Natural killer cell (primary cell): ENCODE results near the gene KLHL6. TPM values are rescaled to one million over a fixed set of nuclear protein-coding genes. Genes with fewer than 3 reads are reported as not detected.
A peak's percentile ranks its signal among the peaks of the same experiment; 100 is the strongest.

Experiments
- ATAC-seq, 3 donors: fragments of 150-1000 bp in 2 of 3; fragments of 200-7000 bp in 1 of 3; cut with Tn5 transposase; 1 replicate in 1 of 3; 2 replicates in 2 of 3; pipeline ENCODE4 v1.10.0; 2021; ENCODE audit warnings: mild to moderate bottlenecking in 2 of 3, moderate library complexity in 2 of 3
- DNase-seq, 2 donors: peaks; one replicate each; pipeline versions ENCODE4 v3.0.0 to v3.0.0-alpha.2; 2013 to 2021; ENCODE audit warnings: mixed read lengths in 1 of 2
- H3K27ac ChIP-seq: one replicate; pipeline ENCODE4 v1.5.1; 2013; ENCODE audit warnings: mild to moderate bottlenecking, low read length
- H3K27me3 ChIP-seq: one replicate; pipeline ENCODE4 v1.6.1; 2013; ENCODE audit warnings: low read length; ENCODE audit not compliant: control insufficient read depth, insufficient read depth
- H3K36me3 ChIP-seq: one replicate; pipeline ENCODE4 v1.6.1; 2013; ENCODE audit warnings: low read length; ENCODE audit not compliant: control insufficient read depth, insufficient read depth
- H3K4me1 ChIP-seq: one replicate; pipeline ENCODE4 v1.6.1; 2013; ENCODE audit warnings: low read length; ENCODE audit not compliant: control insufficient read depth, insufficient read depth
- H3K4me3 ChIP-seq: one replicate; pipeline ENCODE4 v1.5.1; 2013; ENCODE audit warnings: low read length
- H3K9me3 ChIP-seq: one replicate; pipeline ENCODE4 v1.6.1; 2013; ENCODE audit warnings: low read length; ENCODE audit not compliant: control insufficient read depth, insufficient read depth
- H3K27ac Mint-ChIP-seq, 2 donors: one replicate each; pipeline ENCODE4 v1.8.0; 2022; ENCODE audit warnings: mild to moderate bottlenecking in 2 of 2, mixed read lengths in 2 of 2, moderate library complexity in 1 of 2
- H3K27me3 Mint-ChIP-seq, 2 donors: one replicate each; pipeline ENCODE4 v1.8.0; 2022; ENCODE audit warnings: low read depth in 2 of 2, mixed read lengths in 2 of 2
- H3K36me3 Mint-ChIP-seq: one replicate; pipeline ENCODE4 v1.8.0; 2022; ENCODE audit warnings: mixed read lengths
- H3K4me1 Mint-ChIP-seq, 2 donors: one replicate each; pipeline ENCODE4 v1.8.0; 2022; ENCODE audit warnings: mixed read lengths in 2 of 2
- H3K4me3 Mint-ChIP-seq: one replicate; pipeline ENCODE4 v1.8.0; 2022; ENCODE audit warnings: mild to moderate bottlenecking, moderate library complexity, mixed read lengths
- H3K9me3 Mint-ChIP-seq, 2 donors: one replicate each; pipeline ENCODE4 v1.8.0; 2022; ENCODE audit warnings: mixed read lengths in 2 of 2
- WGBS: methylation state at CpG from one replicate; pipeline ENCODE4 v1.1.7; 2013; ENCODE audit warnings: missing lambda C conversion rate; ENCODE audit not compliant: insufficient coverage; 5-methylcytosine and 5-hydroxymethylcytosine counted together
- intact Hi-C: fragments of 100-400 bp; cut with micrococcal nuclease; formaldehyde crosslinking; loops from one replicate; pipeline ENCODE4 v1.14.2; 2022
- total RNA-seq, 4 donors: library from RNA; stranded (reverse); fragments of 120-200 nt in 1 of 4; gene quantifications; one replicate each; pipeline versions ENCODE4 v1.2.3 to v1.2.4, GENCODE V29; 2013 to 2022
- TF ChIP-seq, protein P1 (sequence below): fragments of 200-600 bp; IDR thresholded peaks from one replicate; pipeline ENCODE4 v1.8.0; 2022; ENCODE audit warnings: antibody characterized with exemption

The KLHL6 gene
- total RNA-seq, 3 donors from 2014 or later (not counting 1 experiment from before 2014, with no cell fraction given): 10.9 to 17.3 (median 13.6) TPM

DNA sequence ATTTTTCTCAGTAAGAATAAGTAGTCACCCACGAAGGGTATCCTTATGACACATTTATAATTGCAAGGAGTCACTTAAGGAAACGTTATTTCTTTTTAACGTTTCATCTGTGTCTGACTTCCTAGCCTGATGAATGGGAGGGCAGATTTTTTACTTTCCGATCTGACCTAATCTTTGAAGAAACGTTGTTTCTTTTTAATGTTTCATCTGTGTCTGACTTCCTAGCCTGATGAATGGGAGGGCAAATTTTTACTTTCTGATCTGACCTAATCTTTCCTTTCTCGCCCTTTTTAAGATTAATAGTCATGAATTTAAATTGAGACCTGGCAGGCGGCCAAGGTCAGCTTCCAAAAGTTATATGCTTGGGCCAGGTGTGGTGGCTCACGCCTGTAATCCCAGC, 3.0 kb upstream of the KLHL6 start:
- H3K27ac Mint-ChIP-seq: no peak overlapping the region

GRCh38 chr3:183556722-183557121, 1.2 kb upstream of the KLHL6 start:
- no peak overlapping the region for H3K4me3 ChIP-seq
- Mint-ChIP-seq H3K36me3 (no peaks in the 10 kb centered on the region), H3K4me3 (peak overlapping the region; percentile 40), H3K27me3 (no peaks in the 10 kb centered on the region), H3K4me1 (peaks cover 40 to 44% of the 10 kb centered on the region in 2 donors), H3K27ac (peak overlapping the region; percentile 97 to 99), H3K9me3 (no peaks in the 10 kb centered on the region)
- no peaks in the 10 kb centered on the region for H3K9me3 ChIP-seq
- DNase-seq (no peak), ATAC-seq (no peak)
- WGBS: 91% methylated on average over 5 of the region's 5 CpGs
- TF ChIP-seq, protein P1, sequence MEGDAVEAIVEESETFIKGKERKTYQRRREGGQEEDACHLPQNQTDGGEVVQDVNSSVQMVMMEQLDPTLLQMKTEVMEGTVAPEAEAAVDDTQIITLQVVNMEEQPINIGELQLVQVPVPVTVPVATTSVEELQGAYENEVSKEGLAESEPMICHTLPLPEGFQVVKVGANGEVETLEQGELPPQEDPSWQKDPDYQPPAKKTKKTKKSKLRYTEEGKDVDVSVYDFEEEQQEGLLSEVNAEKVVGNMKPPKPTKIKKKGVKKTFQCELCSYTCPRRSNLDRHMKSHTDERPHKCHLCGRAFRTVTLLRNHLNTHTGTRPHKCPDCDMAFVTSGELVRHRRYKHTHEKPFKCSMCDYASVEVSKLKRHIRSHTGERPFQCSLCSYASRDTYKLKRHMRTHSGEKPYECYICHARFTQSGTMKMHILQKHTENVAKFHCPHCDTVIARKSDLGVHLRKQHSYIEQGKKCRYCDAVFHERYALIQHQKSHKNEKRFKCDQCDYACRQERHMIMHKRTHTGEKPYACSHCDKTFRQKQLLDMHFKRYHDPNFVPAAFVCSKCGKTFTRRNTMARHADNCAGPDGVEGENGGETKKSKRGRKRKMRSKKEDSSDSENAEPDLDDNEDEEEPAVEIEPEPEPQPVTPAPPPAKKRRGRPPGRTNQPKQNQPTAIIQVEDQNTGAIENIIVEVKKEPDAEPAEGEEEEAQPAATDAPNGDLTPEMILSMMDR: no peak
- H3K27me3 ChIP-seq: no peaks in the 10 kb centered on the region
- no peak overlapping the region for H3K27ac ChIP-seq
- H3K4me1 ChIP-seq: peaks cover 36% of the 10 kb centered on the region
- intact Hi-C loops: loop anchor here (10.0 kb wide), 1 partner anchor 272 kb away; no protein-coding TSS in a partner anchor
- no peaks in the 10 kb centered on the region for H3K36me3 ChIP-seq

More for the DNA sequence above, 3.0 kb upstream of the KLHL6 start:
- no peak overlapping the region for H3K27ac ChIP-seq
- TF ChIP-seq, protein P1: no peak
- H3K9me3 Mint-ChIP-seq: no peaks in the 10 kb centered on the region
- no peak overlapping the region for H3K4me3 ChIP-seq
- no peak for DNase-seq
- ATAC-seq: no peak
- no peaks in the 10 kb centered on the region for H3K27me3 ChIP-seq
- 64% methylated on average over 8 of the region's 8 CpGs for WGBS
- intact Hi-C loops: loop anchor here (10.0 kb wide), 1 partner anchor 274 kb away; no protein-coding TSS in a partner anchor
- H3K4me1 Mint-ChIP-seq: peaks cover 31 to 34% of the 10 kb centered on the region in 2 donors
- H3K4me1 ChIP-seq: peaks cover 22% of the 10 kb centered on the region
- peak overlapping the region; percentile 25 for H3K4me3 Mint-ChIP-seq
- H3K36me3 ChIP-seq: no peaks in the 10 kb centered on the region
- H3K27me3 Mint-ChIP-seq: no peaks in the 10 kb centered on the region
- H3K36me3 Mint-ChIP-seq: no peaks in the 10 kb centered on the region
- no peaks in the 10 kb centered on the region for H3K9me3 ChIP-seq

- ATAC-seq (peak; percentile 12 to 41 (median 27)), DNase-seq (peak in 1 of 2 donors; percentile 56)
- no peaks in the 10 kb centered on the region for H3K9me3 Mint-ChIP-seq
- no peaks in the 10 kb centered on the region for H3K36me3 Mint-ChIP-seq
- peak overlapping the region; percentile 97 to 99 for H3K27ac Mint-ChIP-seq
- WGBS: 10% methylated on average over 1 of the region's 1 CpG
- H3K4me1 Mint-ChIP-seq: peaks cover 53 to 58% of the 10 kb centered on the region in 2 donors
- Histone ChIP-seq H3K4me1 (peaks cover 36% of the 10 kb centered on the region), H3K27ac (peak overlapping the region; percentile 44), H3K9me3 (no peaks in the 10 kb centered on the region), H3K27me3 (no peaks in the 10 kb centered on the region), H3K4me3 (peak overlapping the region; percentile 57), H3K36me3 (no peaks in the 10 kb centered on the region)
- TF ChIP-seq, protein P1: no peak
- no peaks in the 10 kb centered on the region for H3K27me3 Mint-ChIP-seq
- intact Hi-C loops: loop anchor here (2.0 to 10.0 kb wide), 2 partner anchors 82 to 270 kb away; no protein-coding TSS in a partner anchor
- H3K4me3 Mint-ChIP-seq: peak overlapping the region; percentile 86
Observed at GRCh38 chr3:183554377-183554776, 1.1 kb downstream of the KLHL6 start.
